OCI-LY1 (cell line): ENCODE measurements around the gene MARS1.

Experiments
- H2AFZ ChIP-seq: fragments of 200-600 bp; sonication (generic), shearing (Covaris generic); 2 replicates; pipeline ENCODE4 v1.6.0; 2014; ENCODE audit warnings: antibody characterized with exemption, mild to moderate bottlenecking, low read length
- H3F3A ChIP-seq: fragments of 200-600 bp; sonication (generic), shearing (Covaris generic); 2 replicates; pipeline ENCODE4 v1.6.0; 2014; ENCODE audit warnings: mild to moderate bottlenecking, antibody characterized with exemption, low read length, moderate library complexity; ENCODE audit not compliant: insufficient read depth
- H3K27ac ChIP-seq: fragments of 200-600 bp; sonication (generic); 2 replicates; pipeline ENCODE4 v1.5.1; 2014; ENCODE audit warnings: low read length, mixed run types, mild to moderate bottlenecking, low read depth; ENCODE audit not compliant: poor library complexity, severe bottlenecking
- H3K27me3 ChIP-seq: fragments of 200-600 bp; sonication (generic); 2 replicates; pipeline ENCODE4 v1.6.0; 2014; ENCODE audit warnings: antibody characterized with exemption, mild to moderate bottlenecking, low read length, moderate library complexity; ENCODE audit not compliant: insufficient read depth
- H3K36me3 ChIP-seq: fragments of 200-600 bp; sonication (generic); 2 replicates; pipeline ENCODE4 v1.6.1; 2014; ENCODE audit warnings: mild to moderate bottlenecking, antibody characterized with exemption, low read length, moderate library complexity, mixed read lengths; ENCODE audit not compliant: insufficient read depth
- H3K4me1 ChIP-seq: fragments of 200-600 bp; sonication (generic); 2 replicates; pipeline ENCODE4 v1.5.1; 2014; ENCODE audit warnings: mild to moderate bottlenecking, low read length, moderate library complexity; ENCODE audit not compliant: insufficient read depth, severe bottlenecking
- H3K4me2 ChIP-seq: fragments of 200-600 bp; sonication (generic), shearing (Covaris generic); 2 replicates; pipeline ENCODE4 v1.6.1; 2014; ENCODE audit warnings: low read length
- H3K4me3 ChIP-seq: fragments of 200-600 bp; sonication (generic); 2 replicates; pipeline ENCODE4 v1.5.1; 2014; ENCODE audit warnings: low read length, low read depth, mild to moderate bottlenecking, mixed read lengths; ENCODE audit not compliant: poor library complexity, severe bottlenecking
- H3K79me2 ChIP-seq: fragments of 200-600 bp; shearing (Covaris generic); 2 replicates; pipeline ENCODE4 v1.6.1; 2016; ENCODE audit warnings: mixed run types, low read length, mixed read lengths; ENCODE audit not compliant: insufficient read depth
- H3K9ac ChIP-seq: fragments of 200-600 bp; sonication (generic), shearing (Covaris generic); 2 replicates; pipeline ENCODE4 v1.6.1; 2014; ENCODE audit warnings: mild to moderate bottlenecking, low read length, mixed read lengths
- H3K9me2 ChIP-seq: fragments of 200-600 bp; sonication (generic), shearing (Covaris generic); 2 replicates; pipeline ENCODE4 v1.6.1; 2014; ENCODE audit warnings: low read depth, mild to moderate bottlenecking, low read length, mixed read lengths
- H3K9me3 ChIP-seq: fragments of 200-600 bp; shearing (Covaris generic); 2 replicates; pipeline ENCODE4 v1.6.1; 2014; ENCODE audit warnings: low read length, mixed read lengths
- H4K20me1 ChIP-seq: fragments of 200-600 bp; sonication (generic), shearing (Covaris generic); 2 replicates; pipeline ENCODE4 v1.6.0; 2016; ENCODE audit warnings: mild to moderate bottlenecking, low read length; ENCODE audit not compliant: insufficient read depth
- CTCF ChIP-seq: fragments of 200-600 bp; sonication (generic), shearing (Covaris generic); IDR thresholded peaks from 2 replicates; pipeline ENCODE4 v1.5.1; 2017; ENCODE audit warnings: mild to moderate bottlenecking, antibody characterized with exemption, low read length, moderate library complexity, mixed read lengths
- EZH2 ChIP-seq: fragments of 200-600 bp; sonication (generic), shearing (Covaris generic); IDR thresholded peaks from 2 replicates; pipeline ENCODE4 v1.8.0; 2017; ENCODE audit warnings: borderline replicate concordance, mixed run types, mild to moderate bottlenecking, antibody characterized with exemption, low read length, moderate library complexity, mixed read lengths

Gene MARS1

GRCh38 chr12:57464569-57464968 lies 23.3 kb upstream of the MARS1 start:
- no peaks in the 10 kb centered on the region for H4K20me1 ChIP-seq
- H3K4me2 ChIP-seq, result no peak overlapping the region
- H2AFZ ChIP-seq, result no peak overlapping the region
- no peak overlapping the region for H3K27ac ChIP-seq
- H3F3A ChIP-seq, result no peaks in the 10 kb centered on the region
- no peak overlapping the region for H3K9ac ChIP-seq
- peaks cover 24% of the 10 kb centered on the region for H3K4me1 ChIP-seq
- no peak for TF ChIP-seq EZH2
- no peak for TF ChIP-seq CTCF
- H3K79me2 ChIP-seq, result no peaks in the 10 kb centered on the region
- H3K9me2 ChIP-seq, result no peaks in the 10 kb centered on the region
- H3K36me3 ChIP-seq, result no peaks in the 10 kb centered on the region
- H3K9me3 ChIP-seq, result no peaks in the 10 kb centered on the region
- H3K27me3 ChIP-seq, result peaks cover 7% of the 10 kb centered on the region; the same call in 1 of the 2 replicates
- H3K4me3 ChIP-seq, result no peak overlapping the region

GRCh38 chr12:57465030-57465746 lies 22.7 kb upstream of the MARS1 start:
- Histone ChIP-seq H3K4me2 (no peak overlapping the region), H3K4me3 (no peak overlapping the region), H3K36me3 (no peaks in the 10 kb centered on the region), H3K4me1 (peaks cover 24% of the 10 kb centered on the region), H3F3A (no peaks in the 10 kb centered on the region), H4K20me1 (no peaks in the 10 kb centered on the region), H3K79me2 (no peaks in the 10 kb centered on the region), H2AFZ (no peak overlapping the region), H3K9me3 (no peaks in the 10 kb centered on the region), H3K27ac (no peak overlapping the region), H3K9ac (no peak overlapping the region), H3K27me3 (peaks cover 7% of the 10 kb centered on the region; the same call in 1 of the 2 replicates), H3K9me2 (no peaks in the 10 kb centered on the region)
- no peak for TF ChIP-seq CTCF
- TF ChIP-seq EZH2, result no peak

GRCh38 chr12:57465747-57466505 lies 21.9 kb upstream of the MARS1 start:
- H3K9ac ChIP-seq, result no peak overlapping the region
- no peaks in the 10 kb centered on the region for H3F3A ChIP-seq
- H3K9me2 ChIP-seq, result no peaks in the 10 kb centered on the region
- no peak overlapping the region for H3K4me2 ChIP-seq
- no peak overlapping the region for H3K27ac ChIP-seq
- no peaks in the 10 kb centered on the region for H3K79me2 ChIP-seq
- TF ChIP-seq CTCF (no peak), EZH2 (no peak)
- no peaks in the 10 kb centered on the region for H3K9me3 ChIP-seq
- peaks cover 17% of the 10 kb centered on the region for H3K4me1 ChIP-seq
- peaks cover 7% of the 10 kb centered on the region; the same call in 1 of the 2 replicates for H3K27me3 ChIP-seq
- no peak overlapping the region for H3K4me3 ChIP-seq
- H3K36me3 ChIP-seq, result no peaks in the 10 kb centered on the region
- no peaks in the 10 kb centered on the region for H4K20me1 ChIP-seq
- no peak overlapping the region for H2AFZ ChIP-seq
